NCI-H526 (cell line): ENCODE measurements around the gene ME3.
"Not testable (repeated sequence)": the region's sequence is repeated elsewhere in the genome, so short reads cannot be mapped to it uniquely, and the experiment has no call there.

Source experiments
- DNase-seq, 2 experiments: peaks; one replicate each; lab custom pipeline; 2025; lab: John Stamatoyannopoulos, UW

The ME3 gene

GRCh38 chr11:86587264-86588193 is 84.9 kb downstream of the ME3 start:
- DNase-seq = no peak

DNA sequence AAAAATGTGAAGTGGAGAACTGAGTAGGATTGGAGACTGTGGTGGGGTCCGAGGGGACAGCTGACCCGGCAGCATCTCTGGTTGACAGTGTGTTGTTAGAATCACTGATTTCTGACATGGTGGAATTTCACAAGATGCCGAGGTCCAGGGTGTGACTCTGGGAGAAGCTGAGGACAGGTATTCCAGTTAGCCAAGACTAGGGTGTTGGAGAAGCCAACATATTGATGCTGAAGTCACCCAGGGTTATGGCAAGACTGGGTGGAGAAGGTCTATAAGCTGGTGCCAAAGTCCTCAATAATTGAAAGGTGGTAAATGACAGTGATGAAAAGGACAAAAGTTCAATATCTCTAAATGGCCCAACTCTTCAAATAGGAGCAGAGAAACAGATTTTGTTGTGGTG is 86.1 kb downstream of the ME3 start:
- no peak for DNase-seq

DNA sequence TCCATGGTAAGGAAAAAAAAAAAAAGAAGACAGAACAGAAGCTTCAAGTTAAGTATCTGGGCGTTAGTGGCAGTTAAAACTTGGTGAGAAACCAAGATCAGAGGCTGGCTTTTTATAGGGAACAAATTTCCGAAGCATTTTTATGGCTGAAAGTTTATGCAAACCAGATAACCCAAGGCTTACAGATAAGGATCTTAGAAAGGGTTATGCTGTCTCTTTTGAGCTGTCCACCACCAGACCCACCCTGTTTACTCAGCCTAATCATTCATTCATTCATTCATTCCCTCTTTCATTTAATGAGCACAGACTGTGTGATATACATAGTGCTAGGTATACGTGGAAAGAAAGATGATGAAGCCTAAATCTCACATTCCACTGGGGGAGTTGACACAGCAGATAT is 89.5 kb downstream of the ME3 start:
- DNase-seq = peak; percentile 92 to 95

GRCh38 chr11:86580535-86580934 is 91.9 kb downstream of the ME3 start:
- DNase-seq = no peak

GRCh38 chr11:86579406-86579731 is 93.0 kb downstream of the ME3 start:
- no peak for DNase-seq

- peak in 1 of 2 experiments; percentile 38 for DNase-seq
Measured at GRCh38 chr11:86578727-86579405, 93.5 kb downstream of the ME3 start.

DNA sequence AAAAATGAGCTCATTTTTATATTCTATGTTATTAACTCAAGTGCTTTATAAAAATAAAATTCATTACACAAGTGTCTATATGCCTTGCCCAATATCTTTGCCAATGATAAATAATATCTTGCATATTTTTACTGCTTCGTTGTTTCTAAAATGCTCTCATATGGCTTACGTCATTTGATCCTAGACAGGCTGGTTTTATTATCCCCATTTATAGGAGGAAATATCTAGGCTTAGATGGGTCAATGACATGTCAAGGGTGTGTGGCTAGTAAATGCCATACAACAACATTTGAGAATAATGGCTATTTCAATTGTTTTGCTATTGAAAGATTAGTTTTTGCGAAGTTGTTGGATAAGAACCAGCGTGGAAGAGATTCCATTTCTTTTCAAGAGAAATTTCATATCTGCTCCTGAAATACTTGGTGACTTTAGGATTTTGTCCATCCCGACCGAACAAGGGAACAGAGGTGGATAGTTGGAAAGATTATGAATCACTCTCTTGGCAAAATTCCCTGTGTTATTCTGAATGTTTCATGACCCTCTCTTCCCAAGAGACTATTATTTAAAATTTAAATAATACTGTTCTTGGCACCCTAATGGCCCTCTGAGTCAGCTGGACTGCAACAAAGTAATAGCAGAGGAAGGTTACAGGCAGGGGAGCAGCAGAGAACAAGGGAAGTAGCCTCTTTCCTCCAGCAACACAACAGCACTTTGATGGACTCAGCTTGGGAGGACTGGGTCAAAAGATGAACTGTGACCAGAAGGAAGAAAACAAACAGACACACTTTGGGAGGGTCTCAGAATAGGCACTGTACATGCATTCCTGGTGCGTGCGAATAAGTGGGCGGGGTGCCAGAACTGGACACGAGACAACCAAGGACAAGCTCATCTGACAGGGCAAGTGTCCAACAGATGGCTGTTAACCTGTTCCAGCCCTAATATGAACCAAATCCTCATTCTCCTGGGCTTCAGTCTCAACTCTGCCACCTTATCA is 94.5 kb downstream of the ME3 start:
- DNase-seq = no peak

DNA sequence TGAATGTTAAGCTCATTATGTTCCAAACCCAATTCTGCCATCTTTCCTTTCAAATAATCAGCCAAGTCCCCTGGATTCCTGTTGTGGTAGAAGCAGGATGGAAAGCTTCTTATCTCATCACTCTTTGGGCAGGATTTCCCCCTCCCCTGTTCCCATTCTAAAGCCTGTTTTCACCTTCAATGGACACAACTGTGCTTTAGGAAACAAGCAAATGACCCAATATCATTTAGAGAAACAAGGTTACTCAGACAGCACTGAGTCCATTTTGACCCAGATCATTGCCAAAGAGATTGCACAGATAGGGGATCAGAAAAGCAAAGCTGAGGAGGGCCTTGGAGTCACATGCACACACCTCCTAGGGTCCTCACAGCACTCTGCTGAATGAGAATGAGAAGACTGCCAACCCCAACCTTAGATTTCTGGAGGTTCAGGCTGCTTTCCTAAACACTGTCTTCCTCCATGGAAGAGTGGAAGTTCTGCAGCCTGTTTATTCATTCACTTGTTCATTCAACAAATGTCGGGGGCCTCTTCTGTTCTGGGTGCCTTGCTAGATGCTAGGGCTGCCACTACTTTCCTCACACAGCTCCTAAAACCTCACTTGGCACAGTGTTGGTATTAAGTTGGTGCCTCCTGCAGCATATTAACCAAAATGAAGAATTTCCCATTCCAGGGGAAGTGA is 95.3 kb downstream of the ME3 start:
- DNase-seq = no peak

DNA sequence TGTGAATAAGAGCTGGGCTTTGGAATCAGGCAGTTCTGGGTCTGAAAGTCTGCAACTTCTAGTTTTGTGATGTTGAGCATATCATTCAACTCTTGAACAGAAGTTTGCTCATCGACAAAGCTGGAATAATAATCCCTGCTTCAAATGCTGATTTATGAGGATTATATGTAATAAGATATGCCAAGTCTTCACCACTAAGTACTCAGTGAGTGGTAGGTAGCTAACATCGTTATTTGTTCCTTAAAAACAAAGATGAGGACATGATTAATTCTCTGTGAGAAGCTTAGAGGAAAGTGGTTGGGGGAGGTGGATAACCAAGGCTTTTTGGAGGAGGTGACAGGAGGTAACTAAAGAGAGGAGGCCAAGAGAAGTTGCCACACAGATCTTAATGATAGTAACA is 96.5 kb downstream of the ME3 start:
- DNase-seq = no peak

DNA sequence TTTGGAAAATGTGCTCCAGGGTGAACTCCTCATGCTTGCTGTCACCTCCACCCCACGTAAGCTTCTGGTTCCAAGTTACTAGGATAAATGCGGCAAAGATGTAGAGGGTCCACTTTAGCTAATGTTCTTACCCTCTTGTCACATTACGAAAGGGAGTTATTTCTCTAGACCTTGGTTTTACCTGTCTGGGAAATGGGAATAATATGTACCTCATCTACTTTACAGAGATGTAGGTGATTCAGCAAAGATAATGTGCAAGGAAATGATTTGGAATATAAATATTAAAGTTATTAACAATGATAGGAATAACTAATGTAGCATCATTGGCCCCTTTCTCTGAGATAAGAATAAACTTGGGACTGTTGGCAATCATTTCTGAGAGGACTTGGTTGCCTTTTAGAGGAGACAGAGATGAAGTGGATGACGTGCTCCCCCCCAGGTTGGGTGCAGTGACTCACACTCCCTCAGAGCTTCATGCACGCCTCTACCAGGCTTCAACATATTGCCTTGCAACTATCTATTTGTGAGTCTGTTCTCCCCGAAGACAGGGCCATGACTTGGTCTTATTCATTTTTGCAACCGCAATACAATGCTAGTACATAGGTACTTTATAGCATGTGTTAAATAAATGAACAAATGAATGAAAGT is 97.1 kb downstream of the ME3 start:
- no peak for DNase-seq

GRCh38 chr11:86574493-86575207 is 97.8 kb downstream of the ME3 start:
- no peak for DNase-seq

DNA sequence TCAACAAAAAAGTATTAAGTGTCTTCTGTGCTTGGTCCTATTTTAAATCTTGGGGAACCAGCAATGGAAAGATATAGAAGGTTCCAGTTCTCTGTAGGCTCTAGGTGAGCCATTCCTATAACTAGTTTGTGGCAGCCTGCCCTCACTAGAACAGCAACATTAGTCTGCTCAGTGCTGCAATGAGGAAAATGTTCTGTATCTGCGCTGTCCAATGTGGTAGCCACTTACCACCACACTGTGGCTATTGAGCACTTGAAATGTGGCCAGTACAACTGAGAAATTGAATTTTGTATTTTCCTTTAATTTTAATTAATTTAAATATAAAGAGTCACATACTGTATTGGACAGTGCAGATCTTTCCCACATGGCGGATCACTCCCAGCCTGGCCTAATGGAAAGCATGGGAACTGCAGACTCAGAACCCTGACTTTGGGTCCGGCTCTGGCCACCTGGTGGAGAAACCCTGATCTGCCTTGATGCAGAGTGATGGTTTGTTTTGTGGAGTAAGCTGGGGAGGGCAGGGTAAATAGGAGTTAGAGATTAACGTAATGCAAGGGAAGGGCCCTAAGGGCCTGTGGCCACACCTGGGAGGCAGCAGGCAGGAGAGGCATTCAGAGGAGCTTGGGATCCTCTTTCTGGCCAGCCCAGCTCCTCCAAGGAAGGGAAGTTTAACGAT is 101.0 kb downstream of the ME3 start:
- DNase-seq = peak in 1 of 2 experiments; percentile 51

DNA sequence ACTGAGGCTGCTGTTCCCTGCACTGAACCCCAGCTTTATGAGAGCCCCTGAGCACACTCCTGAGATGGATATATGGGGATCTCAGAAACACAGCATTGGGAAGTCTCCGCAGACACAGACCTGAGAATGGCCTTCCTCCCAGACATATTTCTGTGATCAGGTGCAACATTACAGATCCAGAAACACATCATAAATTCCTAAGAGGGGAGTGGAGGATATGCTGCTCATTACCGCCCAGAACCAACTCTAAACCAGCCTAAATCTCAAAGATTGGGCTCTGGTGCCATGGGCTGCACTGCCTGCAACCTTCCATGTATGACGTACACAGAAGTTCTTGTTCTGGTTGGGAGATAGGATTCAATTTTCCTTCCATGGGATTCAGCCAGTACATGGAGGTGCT is 102.0 kb downstream of the ME3 start:
- no peak for DNase-seq

DNA sequence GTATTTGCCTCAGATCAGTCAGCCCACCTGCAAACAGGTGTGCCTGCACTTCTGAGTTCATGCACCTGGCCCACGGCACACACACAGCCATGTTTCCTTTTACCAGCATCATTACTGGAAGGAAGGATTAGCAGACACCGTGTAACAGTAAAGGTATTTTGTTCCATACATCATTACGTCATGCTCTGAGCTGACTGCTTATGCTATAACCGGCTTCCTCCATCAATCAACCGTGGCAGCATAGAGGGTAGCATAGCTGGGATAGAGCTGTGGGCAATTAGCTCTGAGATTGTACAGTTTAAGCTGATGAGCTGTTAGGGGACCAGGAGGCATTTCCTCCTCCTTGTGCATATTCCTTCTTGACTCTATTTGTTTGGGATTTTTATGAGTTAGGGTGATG is 102.4 kb downstream of the ME3 start:
- DNase-seq = peak; percentile 60 to 67

- DNase-seq = no peak
Measured at GRCh38 chr11:86569109-86569508, 103.3 kb downstream of the ME3 start.

DNA sequence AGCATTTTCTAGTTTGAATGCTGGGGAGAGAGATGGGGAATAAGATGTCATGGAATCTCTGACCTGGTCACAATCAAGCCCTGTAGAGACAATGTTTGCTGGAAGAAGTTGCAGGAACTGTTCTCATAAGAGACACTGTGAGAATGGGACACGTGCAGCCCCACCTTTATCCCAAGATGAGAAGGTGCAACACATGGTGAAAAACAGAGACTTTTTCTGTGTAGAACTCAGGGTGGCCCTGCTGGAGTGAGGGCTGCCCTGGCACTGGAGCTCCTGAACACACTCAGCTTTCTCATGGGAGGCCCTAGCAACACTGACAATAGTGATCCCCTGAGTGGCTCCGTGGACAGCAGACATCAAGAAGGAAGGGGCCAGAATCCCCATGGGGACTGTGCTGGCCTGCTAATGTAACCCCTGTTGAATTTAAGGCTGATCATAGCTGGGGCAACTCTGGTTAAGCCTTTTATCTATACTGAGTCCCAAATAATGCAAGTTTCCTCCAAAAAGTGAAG is 106.6 kb downstream of the ME3 start:
- DNase-seq = peak; percentile 83 to 89

DNA sequence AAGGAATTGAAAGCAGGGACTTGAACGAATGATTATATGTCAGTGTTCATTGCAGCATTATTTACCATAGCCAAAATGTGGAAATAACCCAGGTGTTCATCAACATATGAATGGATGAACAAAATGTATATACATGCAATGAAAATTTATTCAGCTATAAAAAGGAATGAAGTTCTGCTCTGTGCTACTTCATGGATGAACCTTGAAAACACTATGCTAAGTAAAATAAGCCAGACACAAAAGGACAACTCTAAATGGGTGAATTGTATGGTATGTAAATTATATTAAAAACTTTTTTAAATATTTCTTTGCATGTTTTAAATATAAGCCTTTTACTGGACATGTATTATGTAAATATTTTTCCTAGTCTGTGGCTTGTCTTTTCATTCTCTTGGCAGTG is 107.0 kb downstream of the ME3 start:
- peak; percentile 91 to 96 for DNase-seq

GRCh38 chr11:86562842-86563241 is 109.6 kb downstream of the ME3 start:
- DNase-seq = not testable (repeated sequence)

DNA sequence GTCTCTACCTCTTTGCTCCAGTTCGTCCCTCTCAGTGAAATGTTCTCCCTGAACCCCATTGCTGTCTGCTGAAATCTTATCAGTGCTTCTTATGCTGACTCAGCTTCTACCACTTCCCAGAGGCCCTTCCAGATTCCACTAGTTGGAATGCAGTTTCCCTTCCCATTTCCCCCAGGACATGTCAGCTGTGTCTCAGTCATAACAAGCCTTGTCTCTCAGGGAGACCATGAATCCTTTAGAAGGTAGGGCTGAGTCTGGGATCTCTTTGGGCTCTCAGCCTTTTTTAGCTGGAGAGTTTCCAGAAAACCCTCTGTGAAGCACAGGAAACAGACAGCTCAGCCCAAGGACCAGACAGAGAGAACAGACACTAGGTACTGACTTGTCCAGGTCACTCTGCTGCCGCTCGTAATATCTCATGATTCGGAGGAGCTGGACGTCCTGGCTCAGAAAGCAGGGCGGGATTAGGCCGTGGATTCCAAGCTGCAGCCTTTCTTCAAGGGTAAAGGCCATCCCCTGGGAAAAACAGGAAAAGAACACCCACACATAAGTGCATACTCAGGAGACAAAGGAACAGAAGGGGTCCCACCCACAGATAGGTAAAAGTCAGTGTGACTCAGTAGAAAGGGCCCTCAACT is 113.0 kb downstream of the ME3 start:
- no peak for DNase-seq
